Measurements from ENCODE around the gene RREB1. TPM values are rescaled to one million over a fixed set of nuclear protein-coding genes. Genes with fewer than 3 reads are reported as not detected.

Gene RREB1
- total RNA-seq, 1 experiment from 2014 or later: 61.6 TPM

DNA sequence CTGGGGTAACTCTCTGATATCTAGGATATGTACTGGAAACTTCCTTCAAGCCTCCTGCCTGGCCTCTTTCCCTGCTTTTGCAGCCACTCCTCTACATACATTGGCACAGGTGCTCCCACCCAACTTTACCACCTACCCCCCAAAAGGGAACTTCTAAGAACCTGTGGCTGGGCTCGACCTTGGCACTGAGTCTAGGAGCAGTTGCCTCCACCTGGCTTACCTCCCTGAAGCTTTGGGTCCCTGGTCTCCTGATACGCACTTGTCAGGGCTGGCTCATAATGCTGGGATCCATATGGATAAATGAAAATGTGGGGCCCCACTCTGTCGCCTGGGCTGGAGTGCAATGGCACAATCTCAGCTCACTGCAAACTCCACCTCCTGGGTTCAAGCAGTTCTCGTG lies 149.0 kb downstream of the RREB1 start:
- BruUV-seq (replicated peaks): no TSS peak
- no peaks in the 10 kb centered on the region for H3K27me3 ChIP-seq (replicated peaks; ENCODE audit: insufficient read depth, low read depth, low read length, poor library complexity)
- ChIA-PET POLR2A (ENCODE audit: low non-redundant PET) (no interaction called here), CTCF (no interaction called here)
- no peak for TF ChIP-seq EZH2 (IDR thresholded peaks at IDR 0.05; ENCODE audit: borderline replicate concordance, low read depth, low read length, poor library complexity, severe bottlenecking)
- TF ChIP-seq, protein P1, sequence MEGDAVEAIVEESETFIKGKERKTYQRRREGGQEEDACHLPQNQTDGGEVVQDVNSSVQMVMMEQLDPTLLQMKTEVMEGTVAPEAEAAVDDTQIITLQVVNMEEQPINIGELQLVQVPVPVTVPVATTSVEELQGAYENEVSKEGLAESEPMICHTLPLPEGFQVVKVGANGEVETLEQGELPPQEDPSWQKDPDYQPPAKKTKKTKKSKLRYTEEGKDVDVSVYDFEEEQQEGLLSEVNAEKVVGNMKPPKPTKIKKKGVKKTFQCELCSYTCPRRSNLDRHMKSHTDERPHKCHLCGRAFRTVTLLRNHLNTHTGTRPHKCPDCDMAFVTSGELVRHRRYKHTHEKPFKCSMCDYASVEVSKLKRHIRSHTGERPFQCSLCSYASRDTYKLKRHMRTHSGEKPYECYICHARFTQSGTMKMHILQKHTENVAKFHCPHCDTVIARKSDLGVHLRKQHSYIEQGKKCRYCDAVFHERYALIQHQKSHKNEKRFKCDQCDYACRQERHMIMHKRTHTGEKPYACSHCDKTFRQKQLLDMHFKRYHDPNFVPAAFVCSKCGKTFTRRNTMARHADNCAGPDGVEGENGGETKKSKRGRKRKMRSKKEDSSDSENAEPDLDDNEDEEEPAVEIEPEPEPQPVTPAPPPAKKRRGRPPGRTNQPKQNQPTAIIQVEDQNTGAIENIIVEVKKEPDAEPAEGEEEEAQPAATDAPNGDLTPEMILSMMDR (conservative IDR thresholded peaks at IDR 0.05; ENCODE audit: low read depth, low read length): no peak
- H3K9me3 ChIP-seq (ENCODE audit: low read depth, low read length, poor library complexity, severe bottlenecking): peaks cover 6% of the 10 kb centered on the region
- peaks cover 5% of the 10 kb centered on the region for H3K4me1 ChIP-seq (ENCODE audit: insufficient read depth, low read length, poor library complexity, severe bottlenecking)
- intact Hi-C loops (cut with micrococcal nuclease; ENCODE audit: unreplicated experiment): no loop called here
- no peak overlapping the region for H3K4me3 ChIP-seq (ENCODE audit: low read depth, low read length, poor library complexity, severe bottlenecking)
- H3K36me3 ChIP-seq (ENCODE audit: insufficient read depth, low read length, poor library complexity, severe bottlenecking): peaks cover 5% of the 10 kb centered on the region
- DNase-seq (ENCODE audit: low spot score): no peak
- no peak overlapping the region for H3K27ac ChIP-seq (ENCODE audit: low read depth, low read length, poor library complexity, severe bottlenecking)

DNA sequence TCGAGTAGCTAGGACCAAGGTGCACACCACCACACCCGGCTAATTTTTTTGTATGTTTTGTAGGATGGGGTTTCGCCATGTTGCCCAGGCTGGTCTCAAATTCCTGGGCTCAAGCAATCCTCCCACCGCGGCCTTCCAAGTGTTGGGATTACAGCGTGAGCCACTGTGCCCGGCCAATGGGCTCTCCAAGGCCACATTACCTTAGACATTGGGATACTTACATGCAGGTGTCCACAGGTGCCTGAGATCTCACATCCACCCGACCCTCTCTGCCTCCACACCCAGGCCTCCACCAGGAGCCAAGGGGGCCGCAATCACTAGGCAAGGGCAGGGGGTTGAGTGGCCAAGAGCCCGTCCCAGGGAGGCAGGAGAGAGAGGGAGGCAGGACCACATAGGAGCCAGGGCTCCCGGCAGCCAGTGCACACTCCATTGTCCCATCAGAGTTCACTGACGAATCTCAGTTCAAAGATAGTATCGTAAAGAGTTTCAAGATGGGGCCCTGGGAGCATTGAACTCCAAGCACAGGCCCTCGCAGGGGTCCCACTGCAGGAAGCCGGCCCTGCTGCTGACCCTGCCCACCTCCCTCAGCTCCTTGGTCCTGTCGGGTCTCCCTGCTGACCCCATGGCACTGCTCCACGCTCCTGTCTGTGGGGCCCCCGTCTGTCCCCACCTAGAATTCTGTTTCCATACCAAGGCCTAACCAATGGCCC lies 149.9 kb downstream of the RREB1 start:
- CTCF ChIA-PET: no interaction called here
- intact Hi-C loops (cut with micrococcal nuclease; ENCODE audit: unreplicated experiment): no loop called here

DNA sequence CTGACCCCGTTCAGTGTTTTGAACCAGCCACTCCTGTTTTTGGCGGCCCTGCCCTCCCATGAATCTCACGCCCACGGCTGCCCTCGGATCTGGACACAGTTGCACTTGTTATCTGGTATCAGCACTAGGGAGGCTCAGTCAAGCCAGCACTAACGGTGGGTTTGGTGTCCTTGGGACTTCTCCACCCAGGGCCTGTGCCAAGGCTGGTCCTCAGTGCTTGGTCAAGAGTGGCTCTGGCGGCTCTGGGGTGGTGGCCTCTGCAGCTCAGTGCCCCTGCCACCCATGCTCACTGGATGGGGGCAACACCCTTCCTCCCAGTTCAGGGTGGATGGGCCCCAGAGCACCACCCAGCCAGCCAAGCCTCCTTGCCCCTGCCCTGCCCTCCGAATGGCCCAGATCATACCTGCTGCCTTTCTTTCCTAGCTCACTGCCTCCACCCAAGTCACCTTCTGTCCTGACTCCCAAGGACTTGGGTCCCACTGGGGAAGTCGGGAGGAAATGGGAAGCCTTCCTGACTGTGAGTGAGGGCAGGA lies 150.5 kb downstream of the RREB1 start:
- POLR2A ChIA-PET (ENCODE audit: low non-redundant PET): no interaction called here
- TF ChIP-seq, protein P1 (conservative IDR thresholded peaks at IDR 0.05; ENCODE audit: low read depth, low read length): no peak
- TF ChIP-seq EZH2 (IDR thresholded peaks at IDR 0.05; ENCODE audit: borderline replicate concordance, low read depth, low read length, poor library complexity, severe bottlenecking): no peak
- intact Hi-C loops (cut with micrococcal nuclease; ENCODE audit: unreplicated experiment): no loop called here
- peaks cover 5% of the 10 kb centered on the region for H3K4me1 ChIP-seq (ENCODE audit: insufficient read depth, low read length, poor library complexity, severe bottlenecking)
- H3K27ac ChIP-seq (ENCODE audit: low read depth, low read length, poor library complexity, severe bottlenecking): no peak overlapping the region
- no TSS peak for BruUV-seq (replicated peaks)
- no peaks in the 10 kb centered on the region for H3K36me3 ChIP-seq (ENCODE audit: insufficient read depth, low read length, poor library complexity, severe bottlenecking)
- no peak for DNase-seq (ENCODE audit: low spot score)
- H3K4me3 ChIP-seq (ENCODE audit: low read depth, low read length, poor library complexity, severe bottlenecking): no peak overlapping the region
- CTCF ChIA-PET: no interaction called here
- H3K27me3 ChIP-seq (replicated peaks; ENCODE audit: insufficient read depth, low read depth, low read length, poor library complexity): no peaks in the 10 kb centered on the region
- peaks cover 6% of the 10 kb centered on the region for H3K9me3 ChIP-seq (ENCODE audit: low read depth, low read length, poor library complexity, severe bottlenecking)

More for the DNA sequence above, 149.9 kb downstream of the RREB1 start:
- BruUV-seq (replicated peaks): no TSS peak
- TF ChIP-seq, protein P1 (conservative IDR thresholded peaks at IDR 0.05; ENCODE audit: low read depth, low read length): no peak
- H3K27me3 ChIP-seq (replicated peaks; ENCODE audit: insufficient read depth, low read depth, low read length, poor library complexity): no peaks in the 10 kb centered on the region
- peaks cover 6% of the 10 kb centered on the region for H3K9me3 ChIP-seq (ENCODE audit: low read depth, low read length, poor library complexity, severe bottlenecking)
- H3K36me3 ChIP-seq (ENCODE audit: insufficient read depth, low read length, poor library complexity, severe bottlenecking): no peaks in the 10 kb centered on the region
- H3K4me3 ChIP-seq (ENCODE audit: low read depth, low read length, poor library complexity, severe bottlenecking): no peak overlapping the region
- peaks cover 5% of the 10 kb centered on the region for H3K4me1 ChIP-seq (ENCODE audit: insufficient read depth, low read length, poor library complexity, severe bottlenecking)
- no peak for DNase-seq (ENCODE audit: low spot score)
- POLR2A ChIA-PET (ENCODE audit: low non-redundant PET): no interaction called here
- H3K27ac ChIP-seq (ENCODE audit: low read depth, low read length, poor library complexity, severe bottlenecking): no peak overlapping the region
